Medulla oblongata (tissue), 1 donor: ENCODE results near the gene TUT7.
"Not testable (repeated sequence)": the region's sequence is repeated elsewhere in the genome, so short reads cannot be mapped to it uniquely, and the experiment has no call there.

Experiments used
- DNase-seq: peaks from one replicate; pipeline ENCODE4 v3.0.0-alpha.2; 2015; ENCODE audit errors: extremely low spot score

TUT7 gene

GRCh38 chr9:86354011-86354817 lies at the start of gene TUT7:
TUT7 (minus strand) TSS chr9:86354410; CDS start chr9:86353199, 1,211 bp downstream.
- peak; percentile 96 for DNase-seq

GRCh38 chr9:86402591-86402990 lies 48.4 kb upstream of the TUT7 start:
- no peak for DNase-seq

GRCh38 chr9:86396412-86396811 lies 42.2 kb upstream of the TUT7 start:
- DNase-seq = no peak

- not testable (repeated sequence) for DNase-seq
Measured at GRCh38 chr9:86390184-86390583, 36.0 kb upstream of the TUT7 start.

- DNase-seq = no peak
Measured at GRCh38 chr9:86389628-86390027, 35.4 kb upstream of the TUT7 start.

GRCh38 chr9:86387376-86387775 lies 33.2 kb upstream of the TUT7 start:
- no peak for DNase-seq

- DNase-seq = not testable (repeated sequence)
Measured at GRCh38 chr9:86383000-86383399, 28.8 kb upstream of the TUT7 start.

- DNase-seq = no peak
Measured at GRCh38 chr9:86376016-86376415, 21.8 kb upstream of the TUT7 start.

- DNase-seq = no peak
Measured at GRCh38 chr9:86369810-86370209, 15.6 kb upstream of the TUT7 start.

- DNase-seq = no peak
Measured at GRCh38 chr9:86368871-86369521, 14.8 kb upstream of the TUT7 start.

- no peak for DNase-seq
Measured at GRCh38 chr9:86361176-86361575, 7.0 kb upstream of the TUT7 start.

GRCh38 chr9:86359151-86359879 lies 5.1 kb upstream of the TUT7 start:
- DNase-seq = peak; percentile 63

GRCh38 chr9:86356871-86357866 lies 3.0 kb upstream of the TUT7 start:
- DNase-seq = no peak

- no peak for DNase-seq
Measured at GRCh38 chr9:86355814-86356213, 1.6 kb upstream of the TUT7 start.

- DNase-seq = no peak
Measured at GRCh38 chr9:86354818-86355309, 654 bp upstream of the TUT7 start.

- DNase-seq = peak; percentile 48
Measured at GRCh38 chr9:86353655-86354010, 577 bp downstream of the TUT7 start.

GRCh38 chr9:86352440-86353077 lies 1.7 kb downstream of the TUT7 start:
- DNase-seq = peak; percentile 48

GRCh38 chr9:86351880-86352279 lies 2.3 kb downstream of the TUT7 start:
- DNase-seq = no peak

GRCh38 chr9:86350006-86350760 lies 4.0 kb downstream of the TUT7 start:
- DNase-seq = peak; percentile 35

GRCh38 chr9:86349271-86349670 lies 4.9 kb downstream of the TUT7 start:
- DNase-seq = no peak
